NCI-H748 treated with DMSO at 0.1 percent for 48 hours (cell line): Measurements from ENCODE around the gene ACSS1.

ENCODE experiments used
- DNase-seq: peaks from one replicate; lab custom pipeline; 2025; lab: John Stamatoyannopoulos, UW

The ACSS1 gene

DNA sequence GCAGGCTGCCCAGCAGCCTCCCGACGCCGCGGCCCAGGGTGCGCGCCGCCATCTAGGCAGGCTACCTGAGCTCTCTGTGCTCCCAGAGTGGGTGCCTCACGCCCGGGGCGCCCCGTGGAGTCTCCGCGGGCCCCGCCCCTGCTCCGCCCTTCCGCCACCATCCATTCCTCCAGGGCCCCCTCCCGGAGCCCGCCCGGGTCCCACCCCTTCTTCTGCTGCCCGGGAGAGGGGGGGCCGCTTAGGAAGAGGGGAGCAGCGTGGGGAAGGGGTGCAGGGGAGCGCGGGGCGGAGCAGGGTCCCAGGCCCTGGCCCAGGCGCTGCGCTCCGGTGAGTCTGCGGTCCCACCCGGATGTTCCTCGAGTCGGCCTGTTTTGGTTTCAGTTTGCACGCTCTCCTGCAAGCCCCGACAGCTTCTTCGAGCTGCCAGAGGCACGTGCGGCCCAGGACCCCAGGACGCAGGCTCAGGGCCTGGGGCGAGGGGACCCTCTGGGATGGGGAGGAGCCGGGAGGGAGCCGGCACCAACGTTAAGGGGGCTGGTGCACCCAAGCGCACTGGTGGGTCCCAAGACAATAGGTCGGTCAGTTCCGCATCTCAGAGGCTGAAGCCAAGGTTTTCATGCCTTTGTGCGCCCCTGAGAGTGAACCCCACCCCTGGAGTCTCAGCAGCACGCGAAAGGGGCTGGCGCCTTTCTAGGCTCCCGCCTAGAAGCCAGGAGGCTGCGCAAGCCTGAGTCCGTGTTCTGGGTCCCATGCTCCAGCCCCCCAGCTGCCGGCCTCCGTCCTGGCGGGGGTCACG is at the start of gene ACSS1:
TSS of gene ACSS1 (minus strand) at position 89 of the 796 bp plus-strand sequence. CDS start at position 52, 37 bp downstream.
- no peak for DNase-seq

GRCh38 chr20:25103526-25103925 is 45.6 kb upstream of the ACSS1 start:
- no peak for DNase-seq

DNA sequence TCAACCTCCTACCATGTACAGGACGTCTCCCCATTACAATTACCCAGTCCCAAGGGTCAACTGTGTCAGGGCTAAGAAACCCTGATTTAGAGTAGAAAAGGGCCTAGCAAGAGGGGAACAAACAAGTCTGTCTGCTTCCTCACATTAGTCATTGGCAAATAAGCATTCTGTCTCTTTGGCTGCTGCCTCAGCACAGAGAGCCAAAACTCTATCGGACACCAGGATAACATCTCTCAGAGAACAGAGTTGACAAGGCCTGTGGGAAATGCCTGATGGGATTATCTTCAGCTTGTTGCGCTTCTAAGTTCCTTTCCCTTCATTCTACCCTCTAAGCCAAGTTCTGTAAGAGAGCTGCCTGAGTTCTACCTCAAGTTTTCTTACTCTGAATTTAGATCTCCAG is 43.0 kb upstream of the ACSS1 start:
- DNase-seq, result no peak

GRCh38 chr20:25099601-25100140 is 41.7 kb upstream of the ACSS1 start:
- DNase-seq, result no peak

DNA sequence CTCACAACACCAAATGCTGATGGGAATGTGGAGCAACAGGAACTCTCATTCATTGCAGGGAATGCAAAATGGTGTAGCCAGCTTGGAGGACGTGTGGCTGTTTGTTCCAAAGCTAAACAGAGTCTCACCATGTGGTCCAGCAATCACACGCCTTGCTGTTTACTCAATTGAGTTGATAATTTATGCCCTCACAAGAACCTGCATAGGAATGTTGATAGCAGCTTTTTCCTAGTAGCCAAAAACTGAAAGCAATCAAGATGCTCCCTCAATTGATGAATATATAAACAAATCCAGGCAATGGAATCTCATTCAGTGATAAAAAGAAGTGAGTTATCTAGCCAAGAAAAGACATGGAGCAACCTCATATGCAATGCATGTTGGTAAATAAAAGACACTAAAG is 39.6 kb upstream of the ACSS1 start:
- DNase-seq, result no peak

DNA sequence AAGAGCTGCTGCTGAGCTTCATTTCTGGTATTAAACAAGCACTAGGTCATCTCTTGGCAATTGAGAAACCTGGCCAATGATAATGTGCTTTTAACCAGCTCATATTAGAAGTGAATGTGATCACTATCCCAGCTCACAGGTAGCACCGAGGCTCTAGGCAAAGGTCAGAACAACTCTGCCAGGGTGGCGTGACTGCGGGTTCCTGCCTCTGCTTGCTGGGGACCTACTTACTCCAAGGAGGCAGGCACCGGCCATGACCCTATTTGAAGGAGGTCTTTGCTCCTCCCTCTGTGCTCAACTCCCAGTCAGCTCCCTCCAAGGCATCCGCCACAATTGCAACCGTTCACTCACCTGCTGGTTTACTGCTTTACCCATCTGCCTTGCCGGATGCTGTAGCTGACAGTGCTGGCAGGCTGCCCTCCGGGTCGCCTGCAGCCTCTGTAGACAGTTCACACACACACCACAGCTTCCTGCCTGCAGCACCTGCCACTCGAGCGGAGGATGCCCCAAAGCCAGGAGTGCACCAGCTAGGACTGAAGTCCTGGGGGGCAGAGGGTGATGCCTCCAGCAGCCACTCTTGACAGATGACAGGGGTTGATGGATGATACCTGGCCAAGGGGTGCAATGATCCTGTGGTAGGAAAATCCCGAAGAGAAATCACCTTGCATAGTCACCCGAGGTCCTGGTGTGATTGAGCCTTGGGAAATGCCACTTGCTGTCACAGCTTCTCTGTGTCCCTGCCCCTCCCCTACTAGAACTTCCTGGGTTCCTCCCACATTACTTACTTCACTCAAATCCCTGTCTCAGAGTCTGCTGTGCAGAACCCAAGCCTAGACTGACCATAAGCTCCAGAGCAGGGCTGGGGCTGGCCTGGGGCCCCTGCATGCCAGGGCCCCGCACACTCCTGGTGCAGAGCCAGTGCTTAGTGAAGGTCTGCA is 32.8 kb upstream of the ACSS1 start:
- peak; percentile 24 for DNase-seq

GRCh38 chr20:25089662-25090061 is 31.7 kb upstream of the ACSS1 start:
- no peak for DNase-seq

DNA sequence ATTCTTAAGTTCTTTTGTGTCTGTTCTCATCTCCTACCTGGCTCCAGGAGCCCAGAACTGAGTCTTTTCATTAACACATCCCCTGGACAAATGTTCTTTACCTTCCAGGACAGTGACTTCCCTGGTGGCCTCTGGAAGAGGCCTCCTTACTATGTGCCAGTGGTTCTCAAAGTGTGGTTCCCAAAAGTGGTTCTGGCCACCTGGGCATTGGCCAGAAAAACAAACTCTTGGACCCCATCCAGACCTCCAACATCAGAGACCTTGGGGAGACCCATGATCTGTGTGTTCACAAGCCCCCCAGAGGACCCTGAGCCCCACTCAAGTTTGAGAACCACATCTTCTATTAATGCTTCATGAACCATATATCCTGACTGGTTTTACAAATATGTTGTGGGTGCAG is 31.2 kb upstream of the ACSS1 start:
- DNase-seq, result no peak

DNA sequence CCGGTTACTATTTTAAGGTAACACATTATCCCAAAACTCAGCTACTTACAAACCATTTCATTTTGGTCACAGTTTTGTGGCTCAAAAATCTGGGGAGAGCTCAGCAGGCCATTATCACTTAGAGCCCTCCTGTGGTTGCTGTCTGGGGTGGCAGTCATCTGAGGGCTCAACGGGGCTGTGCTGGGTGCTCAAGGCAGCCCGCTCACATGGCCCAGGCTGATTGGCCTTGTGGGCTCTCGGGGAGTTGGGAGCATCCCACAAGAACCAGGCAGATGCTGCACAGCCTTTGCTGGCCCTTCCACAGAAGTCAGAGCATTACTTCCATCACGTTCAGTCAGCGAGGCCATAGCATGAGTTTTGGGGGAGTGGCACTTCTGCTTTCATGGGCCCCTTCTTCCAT is 30.3 kb upstream of the ACSS1 start:
- DNase-seq, result no peak

DNA sequence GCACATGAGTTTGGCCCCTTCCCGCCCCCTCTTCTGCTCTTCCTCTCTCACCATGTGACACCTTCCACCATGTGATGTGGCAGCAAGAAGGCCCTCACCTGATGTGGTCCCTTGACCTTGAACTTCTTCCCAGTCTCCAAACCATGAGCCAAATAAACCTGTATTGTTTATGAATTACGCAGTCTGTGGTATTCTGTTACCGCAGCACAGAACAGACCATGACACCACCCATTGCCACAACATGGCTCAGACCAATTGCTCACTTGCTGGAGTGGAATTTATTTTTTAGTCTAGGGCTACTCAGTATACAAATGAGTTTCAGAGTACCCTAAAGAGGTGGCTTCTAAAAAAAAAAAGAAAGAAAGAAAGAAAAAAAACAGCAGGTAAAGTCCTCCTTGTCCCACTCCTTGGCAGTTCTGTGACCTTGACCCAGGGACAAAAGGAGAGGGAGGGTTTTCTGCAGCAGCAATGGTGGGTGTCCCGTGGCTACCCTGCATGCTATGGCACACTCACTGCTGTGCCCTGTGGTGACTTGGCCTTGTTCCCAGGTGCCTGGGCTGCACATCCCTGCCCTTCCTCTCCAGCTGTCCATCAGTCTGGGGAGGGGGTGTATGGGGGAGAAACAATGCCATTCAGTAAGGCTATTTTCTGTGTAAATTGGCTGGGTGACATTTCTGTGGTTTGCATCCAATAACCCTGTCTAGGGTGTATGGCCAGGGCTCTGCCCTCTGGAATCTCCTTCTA is 29.4 kb upstream of the ACSS1 start:
- DNase-seq, result no peak

DNA sequence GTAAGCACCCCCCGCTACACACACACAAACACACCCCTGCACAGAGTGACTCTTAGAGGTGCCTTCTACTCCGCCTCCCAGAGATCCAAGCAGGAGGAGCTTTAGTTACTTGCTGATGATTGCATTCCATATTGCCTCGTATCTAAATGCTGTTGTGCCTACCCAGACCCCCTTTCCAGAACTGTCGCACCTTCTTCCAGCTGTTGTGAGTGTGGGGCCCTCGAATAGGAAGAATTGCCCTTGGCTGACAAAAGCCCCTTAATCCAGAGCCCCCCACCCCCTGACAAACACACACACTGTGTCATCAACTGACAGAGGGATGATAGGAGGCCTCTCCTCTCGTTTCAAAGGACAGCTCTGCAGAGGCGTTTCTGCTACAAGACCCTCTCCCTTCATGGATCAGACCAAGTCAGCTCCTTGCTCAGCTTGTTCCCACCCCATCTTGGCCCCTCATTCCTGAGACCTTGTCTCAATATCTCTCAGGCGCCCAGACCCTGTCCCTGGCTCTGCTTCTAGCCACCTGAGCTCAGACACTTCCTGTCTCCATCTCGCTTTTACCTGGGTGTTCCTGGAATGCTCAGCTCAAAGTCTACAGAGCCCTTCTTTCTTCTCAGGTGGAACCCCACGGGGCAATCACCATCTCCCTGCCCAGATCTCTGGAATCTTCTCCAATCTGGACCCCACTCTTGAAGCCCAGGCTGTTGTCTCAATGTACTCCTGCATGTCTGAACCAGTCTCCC is 28.0 kb upstream of the ACSS1 start:
- no peak for DNase-seq

DNA sequence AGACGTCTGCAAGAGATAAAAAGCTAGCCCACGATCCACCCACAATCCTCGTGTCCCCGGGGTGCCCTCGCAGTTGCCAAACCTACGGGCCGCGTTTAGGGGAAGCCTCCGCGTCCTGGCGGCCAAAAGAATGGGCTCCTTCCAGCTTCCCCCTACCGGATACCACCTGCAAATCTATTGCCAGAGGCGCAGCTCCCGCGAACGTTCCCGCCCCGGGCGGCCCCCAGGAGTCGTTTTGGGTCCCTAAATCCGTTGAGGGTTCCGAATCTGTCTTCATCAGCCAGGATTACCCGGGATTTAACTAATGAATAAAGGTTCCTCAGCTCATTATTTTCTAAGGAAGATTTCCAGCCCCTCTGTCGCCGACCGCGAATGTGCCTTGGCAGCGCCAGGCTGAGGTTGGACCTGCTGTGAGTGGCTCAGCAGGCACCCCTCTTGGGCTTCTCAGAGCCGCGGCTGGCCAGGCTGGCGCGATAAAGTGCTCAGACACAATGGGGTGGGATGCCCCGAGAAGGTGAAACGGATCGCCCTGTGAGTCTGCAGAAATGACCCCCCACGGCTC is 26.8 kb upstream of the ACSS1 start:
- no peak for DNase-seq

DNA sequence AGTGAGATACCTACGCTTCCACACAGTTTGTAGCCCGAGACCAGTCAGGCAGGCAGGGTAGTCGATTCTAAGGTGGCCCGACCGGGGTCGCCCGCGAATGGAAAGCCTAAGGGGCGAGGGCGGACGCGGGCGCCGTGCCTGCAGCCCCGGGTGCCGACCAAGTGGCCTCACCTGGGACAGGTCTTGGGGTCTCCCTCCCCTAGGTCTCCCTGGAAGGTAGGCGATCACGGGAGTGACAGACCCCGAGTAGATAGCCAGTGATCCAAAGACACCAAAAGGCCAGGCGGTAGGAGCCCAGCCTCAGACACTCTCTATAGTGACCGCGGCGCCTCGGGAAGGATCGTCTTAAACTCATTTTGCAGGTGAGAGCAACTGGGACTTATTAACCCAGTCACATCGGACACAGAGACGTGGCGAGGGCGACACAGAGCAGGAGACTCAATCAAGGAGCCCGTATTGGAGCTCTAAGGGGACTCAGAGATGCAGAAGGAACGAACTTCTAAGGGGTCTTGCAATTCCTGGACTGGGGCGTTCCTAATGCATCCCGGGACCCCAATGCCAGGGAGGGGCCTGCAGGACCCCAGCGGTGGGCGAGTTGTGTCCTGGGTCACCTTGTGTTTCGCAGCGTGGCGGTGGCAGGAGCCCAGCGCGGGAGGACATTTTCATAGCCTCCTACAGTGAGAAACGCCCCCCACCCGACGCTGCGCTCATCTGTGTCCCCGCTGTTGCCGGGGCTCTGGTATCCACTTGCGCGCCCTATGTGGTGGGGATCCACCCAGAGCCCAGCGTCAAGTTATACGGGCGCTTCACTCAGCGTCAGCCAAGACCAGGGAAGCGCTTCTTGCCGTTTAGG is 26.1 kb upstream of the ACSS1 start:
- DNase-seq, result no peak

GRCh38 chr20:25083141-25083772 is 25.3 kb upstream of the ACSS1 start:
- no peak for DNase-seq

- no peak for DNase-seq
Measured at GRCh38 chr20:25082498-25082873, 24.5 kb upstream of the ACSS1 start.

- no peak for DNase-seq
Measured at GRCh38 chr20:25081730-25082497, 24.0 kb upstream of the ACSS1 start, which contains the start of gene VSX1. VSX1 (minus strand) TSS chr20:25082141; CDS start chr20:25082096, 45 bp downstream.

DNA sequence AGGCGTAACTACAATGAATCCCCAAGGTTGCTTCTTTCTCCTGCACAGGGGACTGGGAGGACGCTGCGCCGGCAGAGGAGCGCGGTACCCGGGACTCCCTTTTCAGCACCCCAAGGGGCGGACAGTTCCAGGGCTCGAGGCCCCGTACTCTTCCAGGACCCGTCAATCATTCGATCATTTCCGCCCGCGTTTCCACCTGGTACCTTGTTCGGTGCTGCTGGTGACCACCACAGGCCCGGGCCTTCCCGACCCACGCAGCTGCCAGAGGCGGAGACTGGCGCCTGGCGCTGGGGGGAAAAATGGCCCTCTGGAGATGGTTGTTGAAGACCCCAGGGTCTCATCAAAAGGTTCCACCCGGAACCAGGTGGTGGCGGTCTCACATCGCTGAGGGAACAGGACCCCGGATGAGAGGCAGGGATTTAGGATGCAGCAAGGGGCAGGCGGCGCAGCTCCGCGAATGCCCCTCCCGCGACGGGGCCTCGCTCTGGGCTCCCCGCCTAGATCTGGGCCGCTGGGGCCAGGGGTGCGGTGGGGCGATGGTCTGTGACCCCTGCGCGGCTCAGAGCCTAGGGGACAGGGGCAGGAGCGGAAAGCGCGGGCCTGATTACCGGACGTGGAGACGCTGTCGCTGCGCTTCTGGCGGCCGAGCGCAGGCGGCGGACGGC is 23.3 kb upstream of the ACSS1 start:
- DNase-seq, result no peak

- DNase-seq, result no peak
Measured at GRCh38 chr20:25079171-25079570, 21.2 kb upstream of the ACSS1 start.
